Adrenal gland (tissue), 12 donors: ENCODE data around the gene NOVA2. TPM values are rescaled to one million over a fixed set of nuclear protein-coding genes. Genes with fewer than 3 reads are reported as not detected.

ENCODE experiments used
- DNase-seq, 7 donors: peaks; one replicate each; pipeline ENCODE4 v3.0.0-alpha.2; 2019 to 2020
- H3K27ac ChIP-seq, 5 donors: fragments of 200-600 bp; sonication (generic) in 4 of 5; 1 replicate in 3 of 5; 2 replicates in 2 of 5; pipeline versions ENCODE4 v1.5.1 to v1.8.0; 2016 to 2020; ENCODE audit warnings: mild to moderate bottlenecking in 1 of 5
- H3K27me3 ChIP-seq: fragments of 200-600 bp; 2 replicates; pipeline ENCODE4 v1.8.0; 2021
- H3K36me3 ChIP-seq, 2 donors: fragments of 200-600 bp; replicated peaks in 1 of 2; 1 replicate in 1 of 2; 2 replicates in 1 of 2; pipeline versions ENCODE4 v1.5.1 to v1.8.0; 2018 to 2022
- H3K4me1 ChIP-seq, 2 donors: fragments of 200-600 bp; replicated peaks in 1 of 2; 1 replicate in 1 of 2; 2 replicates in 1 of 2; pipeline versions ENCODE4 v1.5.1 to v1.8.0; 2018 to 2021
- H3K4me3 ChIP-seq, 4 donors: fragments of 200-600 bp; sonication (generic) in 3 of 4; one replicate each; pipeline ENCODE4 v1.5.1; 2016 to 2018
- H3K9me3 ChIP-seq, 3 donors: fragments of 200-600 bp; sonication (generic) in 1 of 3; replicated peaks in 1 of 3; 1 replicate in 2 of 3; 2 replicates in 1 of 3; pipeline versions ENCODE4 v1.5.1 to v1.8.0; 2016 to 2021
- POLR2A ChIP-seq, 2 donors: fragments of 450-650 bp; IDR thresholded peaks; one replicate each; pipeline ENCODE4 v1.6.1; 2017; ENCODE audit warnings: antibody characterized with exemption in 2 of 2, mild to moderate bottlenecking in 2 of 2, moderate library complexity in 1 of 2
- WGBS, 4 donors: extraction: QIAGEN DNeasy Blood & Tissue Kit in 2 of 4; methylation state at CpG; one replicate each; pipeline versions ENCODE4 v1.1.5 to v1.1.7; 2013 to 2017; 5-methylcytosine and 5-hydroxymethylcytosine counted together
- intact Hi-C, 2 donors: fragments of 100-400 bp; cut with DNase I; formaldehyde crosslinking; loops; one replicate each; pipeline versions ENCODE4 v1.14.1 to v1.15.0; 2022 to 2023
- polyA plus RNA-seq, 3 donors: library from polyadenylated mRNA; stranded (reverse); fragments of 200-250 nt in 2 of 3; fragments of 350-450 nt in 1 of 3; fragmentation: Illumina TruSeq in 1 of 3; extraction: RNeasy Lipid Tissue Mini Kit (QIAGEN cat#74804) in 1 of 3; gene quantifications; one replicate each; pipeline ENCODE4 v1.2.3, GENCODE V29; 2013 to 2014
- total RNA-seq, 9 donors: library from RNA; depleted of rRNA in 4 of 9; stranded (reverse); fragments of >200 nt in 4 of 9; fragments of 120-200 nt in 1 of 9; fragmentation: NEBNext Ultra II Directional in 1 of 9; extraction: Animal tissue kit (Norgen Biotek cat#: 25700) in 1 of 9; gene quantifications; one replicate each; pipeline versions ENCODE4 v1.1.0 to v1.2.4, GENCODE V29; 2013 to 2023
- TF ChIP-seq, protein P1 (sequence below), 6 experiments: fragments of 450-650 bp in 4 of 6; fragments of 200-600 bp in 2 of 6; sonication (generic) in 1 of 6; IDR thresholded peaks; 1 replicate in 5 of 6; 2 replicates in 1 of 6; pipeline versions ENCODE4 v1.5.1 to v1.8.0; 2016 to 2021; ENCODE audit warnings: antibody characterized with exemption in 6 of 6, mild to moderate bottlenecking in 2 of 6, moderate library complexity in 1 of 6
- donor health status: healthy with polysubstance abuse.
- donor health status: Bipolar disorder and iron deficiency.
- donor health status: DM: yes; HTN: yes; CAD: no.
- donor health status: DM: no; HTN: no; CAD: no.
- donor health status: DM: no; HTN: no; CAD: no.
- donor health status: DM: yes; HTN: yes; CAD: no.

Gene NOVA2
- total and polyA plus RNA-seq, 12 donors = 0.54 to 10.8 (median 2.4) TPM

GRCh38 chr19:45954156-45954555 is 19.5 kb downstream of the NOVA2 start:
- intact Hi-C loops = no loop called here
- peaks cover 0 to 9% of the 10 kb centered on the region in 2 donors for H3K4me1 ChIP-seq
- TF ChIP-seq, protein P1, sequence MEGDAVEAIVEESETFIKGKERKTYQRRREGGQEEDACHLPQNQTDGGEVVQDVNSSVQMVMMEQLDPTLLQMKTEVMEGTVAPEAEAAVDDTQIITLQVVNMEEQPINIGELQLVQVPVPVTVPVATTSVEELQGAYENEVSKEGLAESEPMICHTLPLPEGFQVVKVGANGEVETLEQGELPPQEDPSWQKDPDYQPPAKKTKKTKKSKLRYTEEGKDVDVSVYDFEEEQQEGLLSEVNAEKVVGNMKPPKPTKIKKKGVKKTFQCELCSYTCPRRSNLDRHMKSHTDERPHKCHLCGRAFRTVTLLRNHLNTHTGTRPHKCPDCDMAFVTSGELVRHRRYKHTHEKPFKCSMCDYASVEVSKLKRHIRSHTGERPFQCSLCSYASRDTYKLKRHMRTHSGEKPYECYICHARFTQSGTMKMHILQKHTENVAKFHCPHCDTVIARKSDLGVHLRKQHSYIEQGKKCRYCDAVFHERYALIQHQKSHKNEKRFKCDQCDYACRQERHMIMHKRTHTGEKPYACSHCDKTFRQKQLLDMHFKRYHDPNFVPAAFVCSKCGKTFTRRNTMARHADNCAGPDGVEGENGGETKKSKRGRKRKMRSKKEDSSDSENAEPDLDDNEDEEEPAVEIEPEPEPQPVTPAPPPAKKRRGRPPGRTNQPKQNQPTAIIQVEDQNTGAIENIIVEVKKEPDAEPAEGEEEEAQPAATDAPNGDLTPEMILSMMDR (IDR thresholded peaks at IDR 0.05) = no peak
- TF ChIP-seq POLR2A (IDR thresholded peaks at IDR 0.05) = no peak
- WGBS, 4 donors = 25 to 60% (median 30%) methylated on average over 1 to 9 of the region's 9 CpGs
- H3K36me3 ChIP-seq = no peaks in the 10 kb centered on the region
- H3K27ac ChIP-seq = no peak overlapping the region
- peaks cover 12% of the 10 kb centered on the region for H3K27me3 ChIP-seq
- DNase-seq = peak in 1 of 7 donors; percentile 52
- no peaks in the 10 kb centered on the region for H3K9me3 ChIP-seq
- H3K4me3 ChIP-seq = no peak overlapping the region

- no peak for TF ChIP-seq POLR2A (IDR thresholded peaks at IDR 0.05)
- TF ChIP-seq, protein P1 (IDR thresholded peaks at IDR 0.05) = no peak
- intact Hi-C loops = no loop called here
- Histone ChIP-seq H3K4me1 (peaks cover 0 to 9% of the 10 kb centered on the region in 2 donors), H3K27ac (no peak overlapping the region), H3K36me3 (no peaks in the 10 kb centered on the region), H3K9me3 (no peaks in the 10 kb centered on the region), H3K4me3 (no peak overlapping the region), H3K27me3 (peaks cover 9% of the 10 kb centered on the region)
- 67 to 90% (median 85%) methylated on average over 1 to 8 of the region's 8 CpGs for WGBS, 4 donors
- no peak for DNase-seq
Observed at GRCh38 chr19:45953676-45954075, 20.0 kb downstream of the NOVA2 start.

GRCh38 chr19:45952686-45953505 is 20.8 kb downstream of the NOVA2 start:
- TF ChIP-seq POLR2A (IDR thresholded peaks at IDR 0.05) = no peak
- TF ChIP-seq, protein P1 (IDR thresholded peaks at IDR 0.05) = no peak
- Histone ChIP-seq H3K4me1 (peaks cover 0 to 9% of the 10 kb centered on the region in 2 donors), H3K4me3 (peak overlapping the region in 1 of 4 donors; percentile 32), H3K36me3 (no peaks in the 10 kb centered on the region), H3K27ac (peak overlapping the region in 1 of 5 donors; percentile 38), H3K9me3 (no peaks in the 10 kb centered on the region), H3K27me3 (peaks cover 8% of the 10 kb centered on the region)
- DNase-seq = peak; percentile 37 to 94 (median 56)
- intact Hi-C loops = no loop called here
- WGBS, 4 donors = 7 to 17% (median 9%) methylated on average over 14 to 43 of the region's 43 CpGs

GRCh38 chr19:45952341-45952685 is 21.4 kb downstream of the NOVA2 start:
- peak overlapping the region in 1 of 5 donors; percentile 38 for H3K27ac ChIP-seq
- H3K9me3 ChIP-seq = no peaks in the 10 kb centered on the region
- no peak overlapping the region for H3K4me3 ChIP-seq
- peaks cover 8% of the 10 kb centered on the region for H3K27me3 ChIP-seq
- no peak for DNase-seq
- TF ChIP-seq POLR2A (IDR thresholded peaks at IDR 0.05) = no peak
- TF ChIP-seq, protein P1 (IDR thresholded peaks at IDR 0.05) = no peak
- WGBS, 4 donors = 30 to 43% (median 36%) methylated on average over 6 to 8 of the region's 8 CpGs
- intact Hi-C loops = no loop called here
- no peaks in the 10 kb centered on the region for H3K36me3 ChIP-seq
- peaks cover 0 to 9% of the 10 kb centered on the region in 2 donors for H3K4me1 ChIP-seq
